ENCODE measurements around the gene CSRNP3.

- TF ChIP-seq EZH2 (IDR thresholded peaks at IDR 0.05; ENCODE audit: borderline replicate concordance, low read depth, low read length, poor library complexity, severe bottlenecking) (no peak), CTCF (conservative IDR thresholded peaks at IDR 0.05; ENCODE audit: low read depth, low read length) (no peak)
These were observed 21.1 kb upstream of the CSRNP3 start for GRCh38 chr2:165448406-165448805.
